ENCODE data around the gene TCTN1.
A peak's percentile ranks its signal among the peaks of the same experiment; 100 is the strongest.
"Not testable (repeated sequence)": the region's sequence is repeated elsewhere in the genome, so short reads cannot be mapped to it uniquely, and the experiment has no call there.

The TCTN1 gene

GRCh38 chr12:110613771-110614684 is at the start of gene TCTN1:
TCTN1 (plus strand) TSS chr12:110614129; CDS start chr12:110614183, 54 bp downstream.
- peak; percentile 51 to 89 for DNase-seq

GRCh38 chr12:110564471-110564991 is 49.4 kb upstream of the TCTN1 start:
- no peak for DNase-seq

GRCh38 chr12:110565894-110566871 is 47.7 kb upstream of the TCTN1 start:
- DNase-seq, result no peak

GRCh38 chr12:110566993-110567392 is 46.9 kb upstream of the TCTN1 start:
- DNase-seq, result no peak

GRCh38 chr12:110568752-110569151 is 45.2 kb upstream of the TCTN1 start:
- no peak for DNase-seq

- DNase-seq, result not testable (repeated sequence)
These were observed 44.1 kb upstream of the TCTN1 start for GRCh38 chr12:110569838-110570237.

- DNase-seq, result not testable (repeated sequence)
These were observed 43.1 kb upstream of the TCTN1 start for GRCh38 chr12:110570798-110571197.

GRCh38 chr12:110574044-110574443 is 39.9 kb upstream of the TCTN1 start:
- no peak for DNase-seq

GRCh38 chr12:110574717-110575230 is 39.2 kb upstream of the TCTN1 start:
- DNase-seq, result not testable (repeated sequence)

GRCh38 chr12:110575326-110575725 is 38.6 kb upstream of the TCTN1 start:
- DNase-seq, result no peak

GRCh38 chr12:110576504-110576903 is 37.4 kb upstream of the TCTN1 start:
- no peak for DNase-seq

GRCh38 chr12:110577864-110578693 is 35.9 kb upstream of the TCTN1 start:
- no peak for DNase-seq

GRCh38 chr12:110578694-110579534 is 35.0 kb upstream of the TCTN1 start:
- no peak for DNase-seq

- DNase-seq, result no peak
These were observed 34.2 kb upstream of the TCTN1 start for GRCh38 chr12:110579535-110580253.

GRCh38 chr12:110581931-110582275 is 32.0 kb upstream of the TCTN1 start:
- DNase-seq, result no peak

GRCh38 chr12:110582276-110583136 is 31.4 kb upstream of the TCTN1 start:
- DNase-seq, result no peak

- peak; percentile 81 to 91 for DNase-seq
These were observed 30.5 kb upstream of the TCTN1 start, which contains the start of gene PPTC7 for GRCh38 chr12:110583137-110584059. PPTC7 (minus strand) TSS chr12:110583318; CDS start chr12:110583031, 287 bp downstream.

GRCh38 chr12:110585231-110585799 is 28.6 kb upstream of the TCTN1 start:
- no peak for DNase-seq

Measured in cerebellar nuclear complex (tissue), 1 donor.